H1 (cell line): ENCODE measurements around the gene GLE1. TPM values are rescaled to one million over a fixed set of nuclear protein-coding genes. Genes with fewer than 3 reads are reported as not detected.

ENCODE experiments used
- ATF2 ChIP-seq: IDR thresholded peaks from 2 replicates; pipeline ENCODE4 v1.6.1; 2012; ENCODE audit warnings: low read length, inconsistent platforms
- CBX5 ChIP-seq: fragments of 300-800, 300-1000 bp; sonication (generic); IDR thresholded peaks from 2 replicates; pipeline ENCODE4 v1.7.1; 2016; ENCODE audit warnings: antibody characterized with exemption, low read length, low read depth
- CHD2 ChIP-seq: IDR thresholded peaks from 2 replicates; pipeline ENCODE4 v1.6.1; 2012; ENCODE audit warnings: low read length, improper control_type of control experiment
- CHD7 ChIP-seq: fragments of 300-600 bp; sonication (generic); IDR thresholded peaks from 2 replicates; pipeline ENCODE4 v1.7.1; 2012; ENCODE audit warnings: low read length, moderate library complexity, mild to moderate bottlenecking, inconsistent platforms; ENCODE audit not compliant: insufficient replicate concordance
- CREB1 ChIP-seq: IDR thresholded peaks from 2 replicates; pipeline ENCODE4 v1.6.1; 2012; ENCODE audit warnings: inconsistent platforms
- KDM4A ChIP-seq: IDR thresholded peaks from one replicate; pipeline ENCODE4 v1.7.1; 2012; ENCODE audit warnings: low read depth, mild to moderate bottlenecking, moderate library complexity, low read length, inconsistent platforms; ENCODE audit not compliant: severe bottlenecking
- MAFK ChIP-seq: IDR thresholded peaks from 2 replicates; pipeline ENCODE4 v1.6.1; 2012; ENCODE audit warnings: low read depth, mild to moderate bottlenecking, improper control_type of control experiment, low read length
- RFX5 ChIP-seq: IDR thresholded peaks from 2 replicates; pipeline ENCODE4 v1.6.1; 2011; ENCODE audit warnings: low read depth, low read length, improper control_type of control experiment, borderline replicate concordance
- SAP30 ChIP-seq: fragments of 300-600 bp; sonication (generic); IDR thresholded peaks from 2 replicates; pipeline ENCODE4 v1.7.1; 2012; ENCODE audit warnings: low read length, moderate library complexity, mild to moderate bottlenecking, inconsistent platforms; ENCODE audit not compliant: insufficient read depth, insufficient replicate concordance
- SRF ChIP-seq: IDR thresholded peaks from 2 replicates; pipeline ENCODE4 v1.6.1; 2011; ENCODE audit warnings: mild to moderate bottlenecking, low read depth, low read length, moderate library complexity
- TAF7 ChIP-seq: optimal IDR thresholded peaks from 2 replicates; pipeline ENCODE3; 2011; ENCODE audit warnings: low read depth, mild to moderate bottlenecking, inconsistent platforms, low read length, moderate library complexity, borderline replicate concordance
- polyA plus RNA-seq, 7 experiments: library from polyadenylated mRNA; depleted of rRNA in 3 of 7; stranded (reverse) in 5 of 7; unstranded in 2 of 7; fragments of >200 nt in 5 of 7; fragments of 200-250 nt in 2 of 7; gene quantifications; 1 replicate in 5 of 7; 2 replicates in 1 of 7; 4 replicates in 1 of 7; pipeline versions ENCODE4 v1.2.1 to v1.2.3, GENCODE V29; 2011 to 2013; ENCODE audit warnings: missing spikeins in 2 of 7, mixed read lengths in 2 of 7
- total RNA-seq: library from RNA; stranded (reverse); fragmentation: NEBNext Ultra II Directional; extraction: Animal tissue kit (Norgen Biotek cat#: 25700); gene quantifications from 2 replicates; pipeline ENCODE4 v1.2.1, GENCODE V29; 2021

Gene GLE1
- total and polyA plus RNA-seq, 2 of the 8 experiments (the other 6 are each of a cell fraction or from before 2014, with no cell fraction given), result 9.6 to 14.9 TPM

GRCh38 chr9:128529191-128529590 lies 24.7 kb downstream of the GLE1 start (continued):
- TF ChIP-seq CHD7, result no peak
- no peak for TF ChIP-seq TAF7
- no peak for TF ChIP-seq CREB1
- TF ChIP-seq SRF, result no peak
- no peak for TF ChIP-seq KDM4A
- TF ChIP-seq ATF2, result no peak
- TF ChIP-seq CHD2, result no peak
- no peak for TF ChIP-seq RFX5
- TF ChIP-seq CBX5, result no peak
- no peak for TF ChIP-seq MAFK
- TF ChIP-seq SAP30, result no peak
